Measurements from ENCODE around the gene DCAF4.
A peak's percentile ranks its signal among the peaks of the same experiment; 100 is the strongest.

Gene DCAF4

DNA sequence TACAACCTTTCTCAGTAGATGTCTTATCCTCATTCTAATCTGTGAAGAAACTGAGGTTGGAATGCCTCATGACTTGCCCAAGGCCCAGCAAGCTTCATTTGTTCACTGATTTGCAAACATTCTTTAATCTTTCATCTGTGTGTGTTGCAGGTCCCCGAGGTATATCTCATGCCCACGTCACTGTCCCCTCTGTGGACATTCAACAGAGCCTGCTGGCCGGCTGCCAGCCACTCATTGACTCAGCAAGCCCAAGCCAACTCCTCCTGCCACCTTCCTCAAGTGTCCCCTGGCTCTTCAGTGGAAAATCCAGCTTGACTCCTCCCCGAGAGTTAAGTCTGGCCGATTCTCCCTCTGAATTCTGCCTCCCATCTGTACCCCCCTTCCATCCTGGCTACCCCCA lies 1.9 kb upstream of the DCAF4 start:
- in situ Hi-C loops (cut with HindIII; ENCODE audit: low sequenced_read_pairs), result no loop called here
- TF ChIP-seq, protein P1, sequence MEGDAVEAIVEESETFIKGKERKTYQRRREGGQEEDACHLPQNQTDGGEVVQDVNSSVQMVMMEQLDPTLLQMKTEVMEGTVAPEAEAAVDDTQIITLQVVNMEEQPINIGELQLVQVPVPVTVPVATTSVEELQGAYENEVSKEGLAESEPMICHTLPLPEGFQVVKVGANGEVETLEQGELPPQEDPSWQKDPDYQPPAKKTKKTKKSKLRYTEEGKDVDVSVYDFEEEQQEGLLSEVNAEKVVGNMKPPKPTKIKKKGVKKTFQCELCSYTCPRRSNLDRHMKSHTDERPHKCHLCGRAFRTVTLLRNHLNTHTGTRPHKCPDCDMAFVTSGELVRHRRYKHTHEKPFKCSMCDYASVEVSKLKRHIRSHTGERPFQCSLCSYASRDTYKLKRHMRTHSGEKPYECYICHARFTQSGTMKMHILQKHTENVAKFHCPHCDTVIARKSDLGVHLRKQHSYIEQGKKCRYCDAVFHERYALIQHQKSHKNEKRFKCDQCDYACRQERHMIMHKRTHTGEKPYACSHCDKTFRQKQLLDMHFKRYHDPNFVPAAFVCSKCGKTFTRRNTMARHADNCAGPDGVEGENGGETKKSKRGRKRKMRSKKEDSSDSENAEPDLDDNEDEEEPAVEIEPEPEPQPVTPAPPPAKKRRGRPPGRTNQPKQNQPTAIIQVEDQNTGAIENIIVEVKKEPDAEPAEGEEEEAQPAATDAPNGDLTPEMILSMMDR (IDR thresholded peaks at IDR 0.05; ENCODE audit: low read depth, low read length), result no peak
- no peak for DNase-seq (ENCODE audit: low read depth, low spot score)
- no peak overlapping the region for H3K4me3 ChIP-seq (ENCODE audit: low read depth, low read length)

DNA sequence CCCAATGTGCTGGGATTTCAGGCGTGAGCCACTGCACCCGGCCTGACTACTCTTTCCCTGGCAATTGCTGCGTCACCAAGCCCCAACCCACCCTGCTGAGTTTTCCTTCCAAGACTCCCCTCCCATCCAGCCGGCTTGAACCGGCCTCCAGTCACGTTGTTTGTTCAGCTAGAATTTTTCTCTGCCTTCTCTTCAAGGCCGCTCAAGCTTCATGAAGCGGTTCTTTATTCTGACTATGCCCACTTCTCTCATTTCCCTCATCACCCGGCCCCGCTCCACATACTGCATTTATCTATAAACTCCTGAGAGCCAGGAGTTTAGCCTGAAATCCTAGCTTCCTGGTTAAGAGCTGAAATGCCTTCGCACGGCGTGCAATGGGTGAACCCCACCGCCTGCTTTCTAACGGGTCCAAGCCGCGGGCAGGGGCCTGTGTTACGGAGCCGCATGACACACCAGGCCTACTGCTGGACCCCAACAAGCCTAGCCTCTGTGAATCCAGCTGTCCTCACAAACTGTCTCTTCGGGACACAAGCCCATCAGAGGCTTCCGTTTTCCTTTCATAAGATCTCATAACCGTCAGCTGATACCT lies 999 bp upstream of the DCAF4 start:
- in situ Hi-C loops (cut with HindIII; ENCODE audit: low sequenced_read_pairs), result no loop called here
- TF ChIP-seq, protein P1 (IDR thresholded peaks at IDR 0.05; ENCODE audit: low read depth, low read length), result no peak
- H3K4me3 ChIP-seq (ENCODE audit: low read depth, low read length), result no peak overlapping the region
- DNase-seq (ENCODE audit: low read depth, low spot score), result no peak

DNA sequence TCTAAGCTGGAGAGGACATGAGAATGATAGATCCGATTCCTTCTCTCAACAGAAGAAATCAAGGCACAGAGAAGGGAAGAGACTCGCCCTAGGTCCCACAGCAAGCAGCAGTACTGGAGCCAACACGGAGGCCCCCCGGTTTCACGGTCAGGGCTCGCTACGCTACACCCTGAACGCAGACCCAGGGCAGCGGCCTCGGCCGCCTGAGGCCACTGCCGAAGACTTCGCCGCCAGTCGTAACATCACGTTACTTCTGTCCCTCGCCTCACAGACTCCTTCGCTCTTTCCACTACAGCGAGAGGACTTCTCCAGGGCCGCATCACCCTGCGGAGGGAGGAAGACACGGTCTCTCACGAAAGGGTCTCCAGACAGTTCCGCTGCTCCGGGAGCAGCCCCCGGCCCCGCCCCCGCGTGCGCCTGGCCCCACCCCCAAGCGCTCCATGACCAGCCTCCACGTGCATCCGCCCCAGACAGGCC lies 411 bp upstream of the DCAF4 start:
- no peak for DNase-seq (ENCODE audit: low read depth, low spot score)
- in situ Hi-C loops (cut with HindIII; ENCODE audit: low sequenced_read_pairs), result no loop called here

DNA sequence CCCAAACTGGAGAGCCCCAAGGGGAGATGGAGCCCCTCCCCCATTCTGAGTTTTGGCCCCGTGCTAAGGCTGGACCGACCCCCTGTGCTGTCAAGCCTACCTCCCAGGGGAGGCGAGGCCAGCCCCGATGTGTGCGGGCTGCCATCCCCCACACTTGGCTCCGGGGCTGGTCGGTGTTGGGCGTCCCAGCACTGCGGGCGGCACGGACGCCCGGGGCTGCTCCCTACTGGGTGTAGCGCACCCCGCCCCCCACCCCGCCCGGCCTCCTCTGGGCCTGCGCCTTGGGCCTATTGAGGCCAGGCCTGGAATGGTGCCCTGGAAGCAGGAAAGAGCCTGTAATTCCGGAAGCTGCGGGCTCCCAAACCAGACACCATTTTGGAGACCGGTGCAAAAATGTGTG lies 2.6 kb downstream of the DCAF4 start:
- DNase-seq (ENCODE audit: low read depth, low spot score), result no peak
- in situ Hi-C loops (cut with HindIII; ENCODE audit: low sequenced_read_pairs), result no loop called here
- no peak overlapping the region for H3K4me3 ChIP-seq (ENCODE audit: low read depth, low read length)
- TF ChIP-seq, protein P1 (IDR thresholded peaks at IDR 0.05; ENCODE audit: low read depth, low read length), result no peak

More for the DNA sequence above, 411 bp upstream of the DCAF4 start:
- TF ChIP-seq, protein P1 (IDR thresholded peaks at IDR 0.05; ENCODE audit: low read depth, low read length), result no peak
- peak overlapping the region; percentile 87 for H3K4me3 ChIP-seq (ENCODE audit: low read depth, low read length)

DNA sequence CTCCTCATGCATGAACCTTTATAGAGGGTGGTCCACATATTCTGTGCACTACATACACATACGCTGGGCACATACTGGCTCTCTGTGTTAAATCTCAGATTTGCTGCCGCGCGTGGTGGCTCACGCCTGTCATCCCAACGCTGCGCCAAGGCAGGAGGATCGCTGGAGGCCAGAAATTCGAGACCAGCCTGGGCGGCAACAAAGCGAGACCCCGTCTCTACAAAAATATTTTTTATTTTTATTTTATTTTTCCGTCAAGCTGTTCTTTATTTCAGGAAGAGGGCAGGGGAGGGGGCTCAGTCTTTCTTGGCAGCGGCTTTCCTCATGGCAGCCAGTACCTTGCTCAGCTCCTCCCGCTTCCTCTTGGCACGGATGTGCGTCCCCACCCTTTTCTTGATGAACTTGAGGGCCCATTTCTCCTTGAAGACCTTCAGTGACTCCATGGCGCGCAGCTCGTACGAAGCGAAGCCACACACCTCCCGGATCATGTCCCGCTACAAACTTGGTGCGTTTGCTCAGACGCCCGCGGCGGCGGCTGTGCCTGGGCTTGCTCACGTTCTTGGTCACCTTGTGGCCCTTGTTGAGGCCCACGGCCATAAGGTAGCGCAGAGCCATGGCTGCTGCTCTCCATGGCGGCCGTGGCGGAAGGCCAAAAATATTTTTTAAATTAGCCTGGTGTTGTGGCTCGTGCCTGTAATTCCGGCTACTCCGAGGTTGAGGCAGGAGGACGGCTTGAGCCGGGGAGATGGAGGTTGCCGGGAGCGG lies 3.2 kb downstream of the DCAF4 start:
- TF ChIP-seq, protein P1 (IDR thresholded peaks at IDR 0.05; ENCODE audit: low read depth, low read length), result no peak
- DNase-seq (ENCODE audit: low read depth, low spot score), result no peak
- H3K4me3 ChIP-seq (ENCODE audit: low read depth, low read length), result no peak overlapping the region
- in situ Hi-C loops (cut with HindIII; ENCODE audit: low sequenced_read_pairs), result no loop called here

DNA sequence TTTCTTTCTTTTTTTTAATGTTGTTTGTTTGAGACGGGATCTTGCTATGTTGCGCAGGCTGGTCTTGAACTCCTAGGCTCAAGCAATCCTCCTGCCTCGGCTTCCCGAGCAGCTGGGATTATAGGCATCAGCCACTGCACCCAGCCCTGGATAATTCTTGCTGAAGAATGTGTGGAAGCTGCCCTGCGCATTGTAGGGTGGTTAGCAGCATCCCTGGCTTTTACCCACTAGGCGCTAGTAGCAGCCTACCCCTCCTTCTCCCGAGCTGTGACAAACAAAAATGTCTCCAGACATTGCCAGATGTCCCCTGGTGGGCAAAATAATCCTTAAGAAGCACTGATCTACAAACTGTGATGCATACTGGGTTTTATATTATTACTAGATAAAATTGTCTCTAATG lies 6.6 kb downstream of the DCAF4 start:
- H3K4me3 ChIP-seq (ENCODE audit: low read depth, low read length), result no peak overlapping the region
- in situ Hi-C loops (cut with HindIII; ENCODE audit: low sequenced_read_pairs), result no loop called here
- no peak for DNase-seq (ENCODE audit: low read depth, low spot score)
- TF ChIP-seq, protein P1 (IDR thresholded peaks at IDR 0.05; ENCODE audit: low read depth, low read length), result no peak
